Measurements from ENCODE around the gene NDUFB7. TPM values are rescaled to one million over a fixed set of nuclear protein-coding genes. Genes with fewer than 3 reads are reported as not detected.
A peak's percentile ranks its signal among the peaks of the same experiment; 100 is the strongest.
"Not testable (repeated sequence)": the region's sequence is repeated elsewhere in the genome, so short reads cannot be mapped to it uniquely, and the experiment has no call there.

The NDUFB7 gene
- total RNA-seq, 2 experiments from 2014 or later: 91.6 to 93.0 TPM

DNA sequence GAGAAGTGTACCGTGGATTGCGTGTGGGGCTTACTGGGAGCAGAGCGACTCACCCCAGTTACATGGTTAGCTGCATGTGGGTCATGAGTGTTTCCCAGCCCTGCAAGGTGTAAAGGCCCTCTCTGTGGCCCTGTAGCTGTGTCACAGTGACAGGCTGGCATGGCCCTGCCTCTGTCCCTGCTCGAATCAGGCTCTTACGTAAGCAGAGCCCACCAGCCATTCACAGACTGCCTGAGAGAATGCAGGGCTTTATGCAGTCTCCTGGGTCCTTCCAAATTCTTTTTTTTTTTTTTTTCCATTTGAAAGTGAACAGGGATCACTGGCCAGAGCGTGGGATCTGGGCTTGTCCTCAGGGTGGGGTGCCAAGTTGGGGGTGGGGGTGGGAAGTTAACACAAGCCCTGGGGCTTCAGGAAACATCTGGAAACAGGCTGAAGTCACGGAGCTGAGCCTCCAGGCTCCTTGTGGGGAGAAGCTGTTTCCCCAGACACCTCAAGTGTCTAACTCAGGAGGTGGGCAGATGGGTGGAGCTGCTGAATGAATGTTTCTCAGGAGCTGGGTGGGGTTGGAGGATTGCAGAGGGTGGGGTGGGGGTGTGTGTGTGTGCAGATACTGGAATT, 29.0 kb downstream of the NDUFB7 start:
- ChIA-PET POLR2A (no interaction called here), CTCF (interaction anchor here (0.7 kb wide), 1 partner anchor 39 kb away, joined by 3 read pairs; no protein-coding TSS in a partner anchor)
- Mint-ChIP-seq H3K27me3 (no peaks in the 10 kb centered on the region), H3K36me3 (ENCODE audit: low read depth) (peaks cover 10% of the 10 kb centered on the region), H3K9me3 (no peaks in the 10 kb centered on the region), H3K4me1 (peaks cover 11% of the 10 kb centered on the region), H3K4me3 (no peak overlapping the region), H3K27ac (no peak overlapping the region)
- DNase-seq: no peak

DNA sequence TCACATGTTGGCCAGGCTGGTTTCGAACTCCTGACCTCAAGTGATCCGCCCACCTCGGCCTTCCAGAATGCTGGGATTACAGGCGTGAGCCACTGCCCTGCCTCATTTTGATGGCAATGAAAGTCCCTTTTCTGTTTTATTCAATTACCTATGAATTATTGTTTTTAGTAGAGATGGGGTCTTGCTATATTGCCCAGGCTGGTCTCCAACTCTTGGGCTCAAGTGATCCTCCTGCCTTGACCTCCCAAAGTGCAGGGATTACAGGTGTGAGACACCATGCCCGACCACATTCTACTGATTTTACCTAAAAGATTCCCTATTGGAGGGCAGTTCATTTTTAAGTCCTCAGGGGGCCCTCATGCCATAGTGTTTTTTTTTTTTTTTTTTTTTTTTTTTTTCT, 29.9 kb downstream of the NDUFB7 start:
- H3K4me1 Mint-ChIP-seq: peaks cover 14% of the 10 kb centered on the region
- CTCF ChIA-PET; POLR2A ChIA-PET; H3K36me3 Mint-ChIP-seq (ENCODE audit: low read depth); H3K27me3 Mint-ChIP-seq; DNase-seq; H3K27ac Mint-ChIP-seq; H3K4me3 Mint-ChIP-seq; H3K9me3 Mint-ChIP-seq: not testable (repeated sequence)

DNA sequence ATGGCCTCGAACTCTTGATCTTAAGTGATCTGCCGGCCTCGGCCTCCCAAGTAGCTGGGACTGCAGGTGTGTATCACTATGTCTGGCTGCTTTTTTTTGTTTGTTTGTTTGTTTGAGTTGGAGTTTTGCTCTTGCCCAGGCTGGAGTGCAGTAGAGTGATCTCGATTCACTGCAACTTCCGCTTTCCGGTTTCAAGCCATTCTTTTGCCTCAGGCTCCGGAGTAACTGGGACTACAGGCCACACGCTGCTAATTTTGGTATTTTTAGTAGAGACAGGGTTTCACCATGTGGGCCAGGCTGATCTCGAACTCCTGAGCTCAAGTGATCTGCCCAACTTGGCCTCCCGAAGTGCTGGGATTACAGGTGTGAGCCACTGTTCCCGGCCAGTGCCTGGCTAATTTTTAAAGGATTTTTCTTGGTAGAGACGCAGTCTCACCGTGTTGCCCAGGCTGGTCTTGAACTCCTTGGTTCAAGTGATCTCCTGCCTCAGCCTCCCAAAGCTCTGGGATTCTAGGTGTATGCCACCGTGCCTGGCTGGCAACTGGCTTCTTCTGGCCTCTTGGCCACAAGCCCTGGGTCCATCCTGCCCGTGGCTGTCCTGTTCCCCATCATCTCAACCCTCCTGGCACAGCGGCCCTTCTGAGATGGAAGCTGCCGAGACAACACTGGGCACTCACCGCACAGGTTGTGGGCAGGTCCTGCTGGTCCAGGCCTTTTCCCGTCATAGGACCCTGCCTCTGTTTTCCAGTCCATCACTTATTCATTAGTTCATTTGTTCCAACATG, 30.9 kb downstream of the NDUFB7 start:
- DNase-seq: no peak
- H3K36me3 Mint-ChIP-seq (ENCODE audit: low read depth): peaks cover 10% of the 10 kb centered on the region
- no peak overlapping the region for H3K4me3 Mint-ChIP-seq
- H3K9me3 Mint-ChIP-seq: no peaks in the 10 kb centered on the region
- ChIA-PET CTCF (interaction anchor here (0.8 kb wide), 1 partner anchor 37 kb away, joined by 3 read pairs; no protein-coding TSS in a partner anchor), POLR2A (no interaction called here)
- H3K27ac Mint-ChIP-seq: no peak overlapping the region
- H3K4me1 Mint-ChIP-seq: peaks cover 19% of the 10 kb centered on the region
- H3K27me3 Mint-ChIP-seq: no peaks in the 10 kb centered on the region

DNA sequence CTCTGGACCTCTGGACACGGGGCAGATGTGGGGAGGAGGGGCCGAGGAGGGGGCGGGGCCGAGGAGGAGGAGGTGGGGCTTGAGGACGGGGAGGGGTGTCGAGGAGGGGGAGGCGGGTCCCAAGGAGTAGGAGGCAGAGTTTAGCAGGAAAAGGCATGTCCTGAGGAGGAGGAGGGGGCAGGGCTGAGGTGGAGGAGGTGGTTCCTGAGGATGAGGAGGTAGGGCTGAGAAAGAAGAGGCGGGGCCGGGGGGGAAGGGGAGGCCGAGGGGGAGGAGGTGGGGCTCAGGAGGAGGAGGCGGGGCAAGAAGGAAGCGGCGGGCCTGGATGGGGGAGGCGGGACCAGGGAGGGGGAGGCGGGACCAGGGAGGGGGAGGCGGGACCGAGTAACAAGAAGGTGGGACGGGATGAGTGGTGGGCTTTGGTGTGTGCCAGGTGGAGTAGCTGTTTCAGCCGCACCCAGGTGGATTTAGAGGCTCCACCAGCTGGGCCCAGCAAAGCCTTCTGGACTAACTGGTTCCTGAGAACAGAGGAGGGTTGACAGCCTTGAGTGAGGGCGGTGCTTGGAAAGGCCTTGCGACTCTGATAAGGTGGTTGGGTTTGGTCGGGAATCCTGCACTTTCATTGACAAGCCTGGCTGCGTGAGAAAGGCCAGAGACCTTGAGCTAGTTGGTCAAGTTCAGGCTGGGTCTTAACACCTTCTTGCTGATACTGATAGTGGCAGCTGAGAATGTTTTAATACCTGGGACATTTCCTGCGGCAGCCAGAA, 34.8 kb downstream of the NDUFB7 start:
- Mint-ChIP-seq H3K27ac (no peak overlapping the region), H3K36me3 (ENCODE audit: low read depth) (peaks cover 19% of the 10 kb centered on the region), H3K4me3 (no peak overlapping the region), H3K27me3 (no peaks in the 10 kb centered on the region), H3K4me1 (peaks cover 22% of the 10 kb centered on the region), H3K9me3 (no peaks in the 10 kb centered on the region)
- ChIA-PET CTCF (interaction anchor here (0.7 kb wide), 1 partner anchor 31 kb away, joined by 4 read pairs; no protein-coding TSS in a partner anchor), POLR2A (interaction anchor here (1.6 kb wide), 1 partner anchor 10 kb away, joined by 3 read pairs; no protein-coding TSS in a partner anchor)
- DNase-seq: peak; percentile 61

DNA sequence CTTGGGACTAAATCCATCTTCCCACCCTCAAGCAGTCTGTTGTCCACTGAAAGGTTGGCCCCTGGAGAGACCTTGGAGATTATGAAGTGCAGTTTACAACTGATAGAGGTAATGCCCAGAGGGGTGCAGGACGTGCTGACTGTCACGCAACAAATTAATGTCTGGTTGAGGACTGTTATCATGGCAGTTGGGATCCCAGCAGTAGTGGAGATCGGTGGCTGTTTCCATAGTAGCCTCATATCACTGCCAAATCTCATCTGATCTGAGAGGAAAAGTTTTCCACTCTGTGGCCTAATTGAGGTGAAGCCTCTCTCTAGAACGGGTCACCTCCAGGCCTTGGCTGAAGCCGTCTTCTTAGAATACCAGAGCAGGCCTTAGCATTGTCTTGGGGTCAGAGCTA, 38.4 kb downstream of the NDUFB7 start:
- Mint-ChIP-seq H3K4me1 (peaks cover 35% of the 10 kb centered on the region), H3K9me3 (no peaks in the 10 kb centered on the region), H3K4me3 (no peak overlapping the region), H3K36me3 (ENCODE audit: low read depth) (peaks cover 9% of the 10 kb centered on the region), H3K27ac (no peak overlapping the region), H3K27me3 (no peaks in the 10 kb centered on the region)
- ChIA-PET CTCF (interaction anchor here (1.3 kb wide), 1 partner anchor 27 kb away, joined by 3 read pairs; no protein-coding TSS in a partner anchor), POLR2A (interaction anchor here (6.9 kb wide), 1 partner anchor 14 kb away, joined by 84 read pairs; the partner anchor contains the start of gene DNAJB1)
- no peak for DNase-seq

DNA sequence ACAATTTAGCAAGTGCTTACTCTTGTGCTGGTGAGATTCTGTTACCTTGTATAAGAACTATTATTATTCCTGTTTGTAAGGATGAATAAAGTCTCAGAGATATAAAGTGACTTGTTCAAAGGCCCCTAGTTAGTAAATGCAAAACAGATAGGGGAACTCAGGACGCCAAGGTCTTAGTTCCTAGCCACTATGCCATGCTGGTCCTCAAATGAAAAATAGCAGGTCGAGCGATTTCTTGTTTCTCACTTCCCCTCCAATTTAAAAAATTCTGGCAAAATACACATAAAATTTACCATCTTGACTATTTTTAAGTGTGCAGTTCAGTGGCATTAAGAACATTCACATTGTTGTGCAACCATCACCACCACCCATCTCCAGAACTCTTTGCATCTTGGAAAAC, 41.4 kb downstream of the NDUFB7 start:
- Mint-ChIP-seq H3K4me3 (peak overlapping the region; percentile 95), H3K27me3 (no peaks in the 10 kb centered on the region), H3K27ac (peak overlapping the region; percentile 3), H3K36me3 (ENCODE audit: low read depth) (peaks cover 9% of the 10 kb centered on the region), H3K4me1 (peaks cover 30% of the 10 kb centered on the region), H3K9me3 (no peaks in the 10 kb centered on the region)
- ChIA-PET POLR2A (interaction anchor here (1.0 to 6.9 kb wide), 3 partner anchors 11 to 26 kb away, joined by 5 to 84 read pairs (median 5); partner anchors contain the start of gene DNAJB1), CTCF (no interaction called here)
- DNase-seq: no peak

DNA sequence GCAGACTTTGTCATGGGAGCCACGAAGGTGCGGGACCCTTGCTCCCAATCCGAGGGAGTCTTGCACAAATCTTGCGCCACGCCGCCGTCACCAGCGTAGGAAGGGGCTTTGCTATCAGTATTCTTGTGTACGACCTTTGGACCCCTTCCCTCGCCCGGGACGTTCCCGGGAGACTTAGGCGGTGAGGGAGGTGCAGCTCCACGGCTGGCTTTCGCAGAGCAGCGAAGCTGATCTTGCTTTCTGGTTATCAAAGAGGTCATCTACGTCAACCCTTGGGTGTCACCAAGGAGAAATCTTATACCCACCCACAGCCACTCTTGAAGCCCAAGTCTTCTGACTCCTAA, 41.9 kb downstream of the NDUFB7 start:
- peak overlapping the region; percentile 91 for H3K27ac Mint-ChIP-seq
- H3K9me3 Mint-ChIP-seq: no peaks in the 10 kb centered on the region
- H3K27me3 Mint-ChIP-seq: no peaks in the 10 kb centered on the region
- no peak for DNase-seq
- H3K4me1 Mint-ChIP-seq: peaks cover 30% of the 10 kb centered on the region
- CTCF ChIA-PET: no interaction called here
- POLR2A ChIA-PET: interaction anchor here (1.0 to 6.9 kb wide), 3 partner anchors 10 to 26 kb away, joined by 5 to 84 read pairs (median 5); partner anchors contain the start of gene DNAJB1
- H3K36me3 Mint-ChIP-seq (ENCODE audit: low read depth): peaks cover 9% of the 10 kb centered on the region
- peak overlapping the region; percentile 95 for H3K4me3 Mint-ChIP-seq

DNA sequence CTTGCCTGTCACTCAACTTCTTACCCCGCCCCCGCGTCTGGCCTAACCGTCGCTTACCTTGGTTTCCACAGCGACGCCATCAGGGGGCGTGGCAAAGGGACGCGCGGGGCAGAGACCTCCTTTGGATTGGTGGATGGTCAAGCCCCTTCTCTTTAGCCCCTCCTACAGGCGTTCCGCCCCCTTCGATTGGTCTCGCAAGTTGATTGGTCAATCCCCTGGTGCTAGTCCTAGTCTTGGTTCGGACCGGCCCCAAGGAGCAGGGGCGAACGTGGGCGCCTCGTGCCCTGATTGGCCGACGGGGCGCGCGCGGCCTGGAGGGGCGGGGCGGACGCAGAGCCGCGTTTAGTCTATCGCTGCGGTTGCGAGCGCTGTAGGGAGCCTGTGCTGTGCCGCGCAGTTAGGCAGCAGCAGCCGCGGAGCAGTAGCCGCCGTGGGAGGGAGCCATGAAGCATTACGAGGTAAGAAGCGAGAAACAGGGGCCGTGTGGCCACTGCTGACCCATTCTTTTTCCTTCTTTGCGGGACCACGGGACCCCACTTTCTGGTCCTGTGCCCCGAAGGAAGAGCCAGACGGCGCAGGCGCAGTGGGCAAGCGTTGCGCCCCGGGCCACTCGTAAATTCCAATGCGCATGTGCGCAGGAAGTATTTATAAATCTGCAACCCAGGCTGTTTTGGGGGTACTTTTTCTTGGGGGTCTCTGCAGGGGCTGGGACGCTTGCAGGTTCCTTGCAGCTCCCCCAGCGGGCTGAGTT, 42.4 kb downstream of the NDUFB7 start, which contains the start of gene TECR:
Gene TECR (plus strand): TSS at position 341 of the 751 bp plus-strand sequence. CDS start 103 bp downstream, at position 444.
- no peaks in the 10 kb centered on the region for H3K27me3 Mint-ChIP-seq
- peaks cover 30% of the 10 kb centered on the region for H3K4me1 Mint-ChIP-seq

DNA sequence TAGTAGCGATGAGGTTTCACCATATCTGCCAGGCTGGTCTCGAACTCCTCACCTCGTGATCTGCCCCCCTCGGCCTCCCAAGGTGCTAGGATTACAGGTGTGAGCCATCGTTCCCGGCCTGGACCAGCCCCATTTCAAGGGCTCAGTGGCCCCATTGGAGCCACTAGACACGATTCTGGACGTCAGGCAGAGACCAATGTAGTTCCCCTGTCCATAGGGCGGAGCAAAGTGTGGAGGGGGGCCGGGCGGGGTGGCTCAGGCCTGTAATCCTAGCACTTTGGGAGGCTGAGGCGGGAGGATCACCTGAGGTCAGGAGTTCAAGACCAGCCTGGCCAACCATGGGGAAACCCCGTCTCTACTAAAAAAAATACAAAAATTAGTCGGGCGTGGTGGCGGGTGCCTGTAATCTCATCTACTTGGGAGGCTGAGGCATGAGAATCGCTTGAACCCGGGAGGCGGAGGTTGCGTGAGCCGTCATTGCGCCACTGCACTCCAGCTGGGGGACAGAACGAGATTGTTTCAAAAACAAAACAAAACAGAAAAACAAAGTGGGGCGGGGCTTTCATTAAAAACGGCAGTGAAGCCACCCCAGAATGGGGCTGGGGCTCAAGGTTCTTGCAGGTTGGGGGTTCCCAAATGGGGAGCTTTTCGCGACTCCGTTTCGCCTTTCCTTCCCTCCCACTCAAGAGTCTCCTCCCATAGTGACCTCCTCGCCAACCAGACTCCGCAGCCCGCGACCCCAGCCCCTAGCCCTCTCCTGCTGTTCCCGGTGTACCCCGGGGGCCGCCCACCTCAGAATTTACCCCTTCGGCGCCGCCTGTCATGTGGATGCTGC, 43.2 kb downstream of the NDUFB7 start:
- no peaks in the 10 kb centered on the region for H3K9me3 Mint-ChIP-seq
- CTCF ChIA-PET: no interaction called here
- H3K4me1 Mint-ChIP-seq: peaks cover 36% of the 10 kb centered on the region

More for the DNA sequence above, 42.4 kb downstream of the NDUFB7 start, which contains the start of gene TECR:
- DNase-seq: peak; percentile 100
- Mint-ChIP-seq H3K4me3 (peak within 1 kb of the TSS; percentile 95), H3K9me3 (no peaks in the 10 kb centered on the region), H3K27ac (peak within 1 kb of the TSS; percentile 91), H3K36me3 (ENCODE audit: low read depth) (peaks cover 9% of the 10 kb centered on the region)
- ChIA-PET POLR2A (interaction anchor here (1.0 to 6.9 kb wide), 5 partner anchors 10 to 27 kb away, joined by 3 to 84 read pairs (median 5); partner anchors contain the start of gene DNAJB1), CTCF (no interaction called here)

DNA sequence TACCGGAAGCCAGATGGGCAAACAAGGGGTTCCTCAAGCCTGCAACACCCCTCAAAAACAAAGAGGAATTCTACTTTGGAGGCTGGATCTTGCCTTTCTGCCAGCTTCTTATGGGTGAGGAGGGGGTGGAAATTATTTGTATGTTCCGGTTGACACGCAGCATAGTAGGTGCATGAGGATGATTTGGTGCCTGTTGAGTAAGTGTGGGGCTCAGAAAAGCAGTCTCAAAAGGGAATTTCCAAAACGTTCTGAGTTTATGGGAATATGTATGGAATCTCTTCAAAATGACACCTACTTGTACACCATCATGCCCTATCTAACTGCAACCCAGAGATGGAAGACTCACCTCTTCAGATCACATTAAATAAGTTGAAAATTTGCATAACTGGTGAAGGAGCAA, 45.4 kb downstream of the NDUFB7 start:
- Mint-ChIP-seq H3K27me3 (no peaks in the 10 kb centered on the region), H3K9me3 (no peaks in the 10 kb centered on the region), H3K4me3 (no peak overlapping the region), H3K27ac (no peak overlapping the region), H3K4me1 (peaks cover 47% of the 10 kb centered on the region), H3K36me3 (ENCODE audit: low read depth) (no peaks in the 10 kb centered on the region)
- POLR2A ChIA-PET: interaction anchor here (1.0 to 1.3 kb wide), 2 partner anchors 9 to 19 kb away, joined by 3 to 8 read pairs; no protein-coding TSS in a partner anchor
- DNase-seq: no peak
- CTCF ChIA-PET: interaction anchor here (0.9 to 2.0 kb wide), 3 partner anchors 20 to 30 kb away, joined by 3 to 7 read pairs (median 4); no protein-coding TSS in a partner anchor

More for the DNA sequence above, 43.2 kb downstream of the NDUFB7 start:
- no peak for DNase-seq
- POLR2A ChIA-PET: interaction anchor here (1.0 to 6.9 kb wide), 3 partner anchors 9 to 28 kb away, joined by 3 to 84 read pairs (median 4); partner anchors contain the start of gene DNAJB1
- H3K36me3 Mint-ChIP-seq (ENCODE audit: low read depth): peaks cover 9% of the 10 kb centered on the region
- peak overlapping the region; percentile 95 for H3K4me3 Mint-ChIP-seq
- peak overlapping the region; percentile 91 for H3K27ac Mint-ChIP-seq
- no peaks in the 10 kb centered on the region for H3K27me3 Mint-ChIP-seq

DNA sequence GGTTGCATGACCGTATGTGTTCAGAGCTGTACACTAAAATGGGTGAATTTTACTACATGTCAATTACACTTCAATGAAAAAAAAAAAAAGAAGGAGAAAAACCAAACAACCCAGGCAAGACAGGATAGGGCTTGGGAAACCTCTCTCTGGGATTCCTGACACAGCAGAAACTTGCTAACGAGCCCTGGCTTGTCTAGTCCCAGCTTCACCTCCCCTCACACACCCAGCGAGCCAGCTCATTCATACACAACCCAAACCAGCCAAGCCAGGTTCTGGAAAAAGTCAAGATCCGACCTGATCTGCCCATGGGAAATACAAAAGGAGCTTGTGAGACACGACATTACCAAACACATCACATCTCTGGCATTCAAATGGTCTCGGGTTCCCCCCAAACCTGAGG, 46.1 kb downstream of the NDUFB7 start:
- Mint-ChIP-seq H3K27ac (no peak overlapping the region), H3K36me3 (ENCODE audit: low read depth) (no peaks in the 10 kb centered on the region), H3K9me3 (no peaks in the 10 kb centered on the region), H3K4me1 (peaks cover 46% of the 10 kb centered on the region), H3K4me3 (no peak overlapping the region), H3K27me3 (no peaks in the 10 kb centered on the region)
- ChIA-PET POLR2A (interaction anchor here (1.0 to 1.3 kb wide), 2 partner anchors 9 to 19 kb away, joined by 3 to 8 read pairs; no protein-coding TSS in a partner anchor), CTCF (interaction anchor here (0.6 to 2.0 kb wide), 5 partner anchors 19 to 46 kb away, joined by 3 to 7 read pairs (median 3); partner anchors contain the start of gene NDUFB7)
- DNase-seq: no peak
